GM21619 (cell line): Measurements from ENCODE around the gene BACE1-AS.
"Not testable (repeated sequence)": the region's sequence is repeated elsewhere in the genome, so short reads cannot be mapped to it uniquely, and the experiment has no call there.

Source experiments
- ATAC-seq: cut with Tn5 transposase; IDR thresholded peaks from one replicate; pipeline ENCODE4 v1.9.1; 2021; ENCODE audit not compliant: unreplicated experiment

The BACE1-AS gene

GRCh38 chr11:117318738-117319137, 27.6 kb downstream of the BACE1-AS start:
- no peak for ATAC-seq

GRCh38 chr11:117319214-117319840, 28.2 kb downstream of the BACE1-AS start:
- no peak for ATAC-seq

- not testable (repeated sequence) for ATAC-seq
Observed at GRCh38 chr11:117327255-117327566, 36.1 kb downstream of the BACE1-AS start.

GRCh38 chr11:117327567-117328374, 36.6 kb downstream of the BACE1-AS start, which contains the start of gene CEP164:
Gene CEP164, plus strand, starts transcription at chr11:117327854. Its CDS starts 10,733 bp downstream, at chr11:117338587.
- peak; percentile 96 for ATAC-seq

- peak; percentile 5 for ATAC-seq
Observed at GRCh38 chr11:117328375-117329010, 37.3 kb downstream of the BACE1-AS start.

- no peak for ATAC-seq
Observed at GRCh38 chr11:117332843-117333242, 41.7 kb downstream of the BACE1-AS start.

GRCh38 chr11:117333917-117334316, 42.8 kb downstream of the BACE1-AS start:
- no peak for ATAC-seq

GRCh38 chr11:117334896-117335295, 43.8 kb downstream of the BACE1-AS start:
- no peak for ATAC-seq

GRCh38 chr11:117335399-117335798, 44.3 kb downstream of the BACE1-AS start:
- ATAC-seq = no peak

- ATAC-seq = no peak
Observed at GRCh38 chr11:117337076-117337475, 45.9 kb downstream of the BACE1-AS start.
